Testis (tissue), 3 donors: Measurements from ENCODE around the gene DAND5. TPM values are rescaled to one million over a fixed set of nuclear protein-coding genes. Genes with fewer than 3 reads are reported as not detected.
A peak's percentile ranks its signal among the peaks of the same experiment; 100 is the strongest.
"Not testable (repeated sequence)": the region's sequence is repeated elsewhere in the genome, so short reads cannot be mapped to it uniquely, and the experiment has no call there.

ENCODE experiments used
- DNase-seq: peaks from one replicate; pipeline ENCODE4 v3.0.0-alpha.2; 2019
- H3K27ac ChIP-seq, 2 donors: fragments of 200-600 bp; sonication (generic); one replicate each; pipeline ENCODE4 v1.5.1; 2019
- H3K27me3 ChIP-seq: fragments of 200-600 bp; sonication (generic); one replicate; pipeline ENCODE4 v1.5.1; 2019
- H3K36me3 ChIP-seq: fragments of 200-600 bp; sonication (generic); one replicate; pipeline ENCODE4 v1.5.1; 2017; ENCODE audit warnings: low read depth; ENCODE audit errors: missing control alignments
- H3K4me1 ChIP-seq: fragments of 200-600 bp; sonication (generic); one replicate; pipeline ENCODE4 v1.5.1; 2019
- H3K4me3 ChIP-seq, 2 donors: fragments of 200-600 bp; sonication (generic); one replicate each; pipeline ENCODE4 v1.5.1; 2017 to 2019
- H3K9me3 ChIP-seq: fragments of 200-600 bp; sonication (generic); one replicate; pipeline ENCODE4 v1.5.1; 2017
- POLR2A ChIP-seq: fragments of 450-650 bp; IDR thresholded peaks from one replicate; pipeline ENCODE4 v1.6.1; 2017; ENCODE audit warnings: antibody characterized with exemption, mild to moderate bottlenecking, moderate library complexity
- WGBS, 2 donors: methylation state at CpG; one replicate each; pipeline ENCODE4 v1.1.5; 2018; 5-methylcytosine and 5-hydroxymethylcytosine counted together
- intact Hi-C: fragments of 100-400 bp; cut with DNase I; formaldehyde crosslinking; loops from one replicate; pipeline ENCODE4 v1.15.1; 2023; ENCODE audit warnings: low total_unique reads
- polyA plus RNA-seq: library from polyadenylated mRNA; stranded (reverse); fragments of 350-450 nt; fragmentation: Illumina TruSeq; extraction: RNeasy Lipid Tissue Mini Kit (QIAGEN cat#74804); gene quantifications from one replicate; pipeline ENCODE4 v1.2.3, GENCODE V29; 2014; ENCODE audit warnings: low read depth, low replicate concordance; ENCODE audit not compliant: insufficient read depth
- total RNA-seq, 2 donors: library from RNA; depleted of rRNA; stranded (reverse); fragments of >200 nt; gene quantifications; one replicate each; pipeline ENCODE4 v1.2.3, GENCODE V29; 2016
- TF ChIP-seq, protein P1 (sequence below), 3 experiments: fragments of 450-650 bp in 2 of 3; fragments of 200-600 bp in 1 of 3; sonication (generic) in 1 of 3; IDR thresholded peaks; one replicate each; pipeline ENCODE4 v1.5.1; 2016 to 2019; ENCODE audit warnings: antibody characterized with exemption in 3 of 3, mild to moderate bottlenecking in 2 of 3, moderate library complexity in 1 of 3

The DAND5 gene
- total and polyA plus RNA-seq, 3 donors from 2014 or later = 0.16 to 2.8 (median 1.4) TPM

DNA sequence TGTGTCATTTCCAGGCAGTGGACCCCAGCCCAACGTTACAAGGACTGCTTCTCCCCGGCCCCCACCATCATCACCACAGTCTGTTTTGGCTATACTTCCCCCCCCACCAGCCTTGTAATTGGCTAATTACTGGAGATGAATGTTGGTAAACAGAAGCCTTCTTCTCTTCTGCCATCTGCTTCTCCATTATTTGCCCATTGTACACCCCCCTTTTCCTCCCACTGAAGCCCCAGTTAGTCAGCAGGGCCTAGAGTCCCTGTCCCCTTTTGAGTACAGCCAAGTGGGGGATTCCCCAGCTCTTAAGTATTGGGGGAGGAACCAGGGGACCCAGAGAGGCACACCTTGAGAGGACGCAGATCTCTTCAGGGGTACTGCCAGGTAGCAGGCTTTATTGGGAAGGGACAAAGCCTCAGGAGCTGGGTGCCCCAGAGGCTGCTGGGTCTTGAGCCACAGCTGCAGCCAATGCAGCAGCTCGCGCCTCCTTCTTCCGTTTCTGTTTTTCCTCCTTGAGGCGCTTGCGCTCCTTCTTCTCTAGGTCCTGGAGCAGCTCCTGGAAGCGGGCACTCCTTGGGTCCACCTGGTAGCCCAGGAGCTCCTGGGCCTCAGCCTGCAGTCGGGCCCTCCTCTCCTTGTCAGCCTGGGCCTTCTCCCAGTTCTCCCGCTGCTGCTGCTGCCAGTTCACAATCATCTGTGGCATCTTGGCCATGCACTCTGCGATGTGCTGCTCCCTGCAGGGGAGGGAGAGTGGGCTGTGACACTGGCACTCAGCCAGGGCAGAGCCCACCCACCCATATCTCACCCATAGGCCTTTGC lies 15.4 kb upstream of the DAND5 start:
- no peak for DNase-seq
- Histone ChIP-seq H3K4me1 (peaks cover 19% of the 10 kb centered on the region), H3K36me3 (no peaks in the 10 kb centered on the region), H3K27ac (no peak overlapping the region), H3K27me3 (no peaks in the 10 kb centered on the region), H3K4me3 (no peak overlapping the region), H3K9me3 (no peaks in the 10 kb centered on the region)
- TF ChIP-seq, protein P1, sequence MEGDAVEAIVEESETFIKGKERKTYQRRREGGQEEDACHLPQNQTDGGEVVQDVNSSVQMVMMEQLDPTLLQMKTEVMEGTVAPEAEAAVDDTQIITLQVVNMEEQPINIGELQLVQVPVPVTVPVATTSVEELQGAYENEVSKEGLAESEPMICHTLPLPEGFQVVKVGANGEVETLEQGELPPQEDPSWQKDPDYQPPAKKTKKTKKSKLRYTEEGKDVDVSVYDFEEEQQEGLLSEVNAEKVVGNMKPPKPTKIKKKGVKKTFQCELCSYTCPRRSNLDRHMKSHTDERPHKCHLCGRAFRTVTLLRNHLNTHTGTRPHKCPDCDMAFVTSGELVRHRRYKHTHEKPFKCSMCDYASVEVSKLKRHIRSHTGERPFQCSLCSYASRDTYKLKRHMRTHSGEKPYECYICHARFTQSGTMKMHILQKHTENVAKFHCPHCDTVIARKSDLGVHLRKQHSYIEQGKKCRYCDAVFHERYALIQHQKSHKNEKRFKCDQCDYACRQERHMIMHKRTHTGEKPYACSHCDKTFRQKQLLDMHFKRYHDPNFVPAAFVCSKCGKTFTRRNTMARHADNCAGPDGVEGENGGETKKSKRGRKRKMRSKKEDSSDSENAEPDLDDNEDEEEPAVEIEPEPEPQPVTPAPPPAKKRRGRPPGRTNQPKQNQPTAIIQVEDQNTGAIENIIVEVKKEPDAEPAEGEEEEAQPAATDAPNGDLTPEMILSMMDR (IDR thresholded peaks at IDR 0.05) = no peak
- TF ChIP-seq POLR2A = no peak
- 55 to 79% methylated on average over 11 to 12 of the region's 12 CpGs for WGBS, 2 donors
- intact Hi-C loops = no loop called here

DNA sequence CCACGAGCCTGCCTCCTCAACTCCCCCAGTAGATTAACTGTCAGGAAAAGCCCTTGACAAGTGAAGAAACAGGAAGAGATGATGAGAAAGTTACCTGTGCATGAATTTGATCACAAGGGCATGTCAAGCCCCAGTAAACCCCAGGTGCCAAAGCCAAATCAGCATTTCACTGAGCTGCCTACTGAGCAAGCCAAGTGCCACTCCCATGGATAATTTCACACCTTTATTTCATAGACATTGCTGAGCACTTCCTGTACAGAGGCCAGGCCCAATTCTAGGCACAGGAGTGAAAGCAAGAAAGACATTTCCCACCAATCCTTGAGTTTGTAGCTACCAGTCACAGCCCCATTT lies 14.8 kb upstream of the DAND5 start:
- Histone ChIP-seq H3K27ac (no peak overlapping the region), H3K4me3 (no peak overlapping the region)
- intact Hi-C loops = no loop called here

DNA sequence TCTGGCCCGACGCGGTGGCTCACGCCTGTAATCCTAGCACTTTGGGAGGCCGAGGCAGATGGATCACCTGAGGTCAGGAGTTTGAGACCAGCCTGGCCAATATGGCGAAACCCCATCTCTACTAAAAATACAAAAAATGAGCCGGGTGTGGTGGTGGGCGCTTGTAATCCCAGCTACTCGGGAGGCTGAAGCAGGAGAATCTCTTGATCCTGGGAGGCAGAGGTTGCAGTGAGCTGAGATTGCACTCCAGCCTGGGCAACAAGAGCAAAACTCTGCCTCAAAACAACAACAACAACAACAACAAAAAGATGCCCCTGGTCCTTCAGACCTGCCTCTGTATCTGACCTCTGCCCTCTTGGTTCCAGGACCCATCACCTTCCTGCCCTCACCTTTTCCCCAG lies 13.8 kb upstream of the DAND5 start:
- 87 to 96% methylated on average over 9 of the region's 9 CpGs for WGBS, 2 donors
- H3K36me3 ChIP-seq, H3K9me3 ChIP-seq, intact Hi-C loops, H3K27me3 ChIP-seq, H3K4me3 ChIP-seq, H3K27ac ChIP-seq, DNase-seq: not testable (repeated sequence)
- H3K4me1 ChIP-seq = peaks cover 19% of the 10 kb centered on the region

More for the DNA sequence above, 14.8 kb upstream of the DAND5 start:
- Histone ChIP-seq H3K9me3 (no peaks in the 10 kb centered on the region), H3K36me3 (no peaks in the 10 kb centered on the region), H3K27me3 (no peaks in the 10 kb centered on the region), H3K4me1 (peaks cover 19% of the 10 kb centered on the region)
- 53 to 83% methylated on average over 1 of the region's 1 CpG for WGBS, 2 donors
- TF ChIP-seq, protein P1 (IDR thresholded peaks at IDR 0.05) = no peak
- TF ChIP-seq POLR2A = no peak
- DNase-seq = no peak

DNA sequence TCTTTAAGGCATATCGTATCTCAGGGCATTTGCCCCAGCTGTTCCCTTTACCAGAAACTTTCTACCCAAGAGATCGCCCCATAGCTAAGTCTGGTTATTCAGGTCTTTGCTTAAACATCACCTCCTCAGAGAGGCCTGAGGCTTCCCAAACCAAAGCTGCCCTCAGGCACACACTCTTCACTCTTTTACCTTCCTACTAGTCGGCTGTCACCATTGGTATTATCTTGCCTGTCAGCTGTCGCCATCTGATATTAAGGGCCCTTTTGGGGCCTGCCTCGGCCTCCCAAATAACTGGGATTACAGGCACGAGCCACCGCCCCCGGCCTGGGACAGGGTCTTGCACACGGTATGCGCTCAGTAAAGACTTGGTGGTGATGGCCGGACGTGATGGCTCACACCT lies 13.4 kb upstream of the DAND5 start:
- Histone ChIP-seq H3K4me3 (peak overlapping the region; percentile 82 to 83), H3K27ac (peak overlapping the region in 1 of 2 donors; percentile 89), H3K9me3 (no peaks in the 10 kb centered on the region), H3K27me3 (no peaks in the 10 kb centered on the region), H3K36me3 (no peaks in the 10 kb centered on the region), H3K4me1 (peaks cover 19% of the 10 kb centered on the region)
- intact Hi-C loops = no loop called here
- TF ChIP-seq, protein P1 (IDR thresholded peaks at IDR 0.05) = no peak
- no peak for TF ChIP-seq POLR2A
- WGBS, 2 donors = 38 to 41% methylated on average over 9 to 12 of the region's 12 CpGs
- DNase-seq = no peak

DNA sequence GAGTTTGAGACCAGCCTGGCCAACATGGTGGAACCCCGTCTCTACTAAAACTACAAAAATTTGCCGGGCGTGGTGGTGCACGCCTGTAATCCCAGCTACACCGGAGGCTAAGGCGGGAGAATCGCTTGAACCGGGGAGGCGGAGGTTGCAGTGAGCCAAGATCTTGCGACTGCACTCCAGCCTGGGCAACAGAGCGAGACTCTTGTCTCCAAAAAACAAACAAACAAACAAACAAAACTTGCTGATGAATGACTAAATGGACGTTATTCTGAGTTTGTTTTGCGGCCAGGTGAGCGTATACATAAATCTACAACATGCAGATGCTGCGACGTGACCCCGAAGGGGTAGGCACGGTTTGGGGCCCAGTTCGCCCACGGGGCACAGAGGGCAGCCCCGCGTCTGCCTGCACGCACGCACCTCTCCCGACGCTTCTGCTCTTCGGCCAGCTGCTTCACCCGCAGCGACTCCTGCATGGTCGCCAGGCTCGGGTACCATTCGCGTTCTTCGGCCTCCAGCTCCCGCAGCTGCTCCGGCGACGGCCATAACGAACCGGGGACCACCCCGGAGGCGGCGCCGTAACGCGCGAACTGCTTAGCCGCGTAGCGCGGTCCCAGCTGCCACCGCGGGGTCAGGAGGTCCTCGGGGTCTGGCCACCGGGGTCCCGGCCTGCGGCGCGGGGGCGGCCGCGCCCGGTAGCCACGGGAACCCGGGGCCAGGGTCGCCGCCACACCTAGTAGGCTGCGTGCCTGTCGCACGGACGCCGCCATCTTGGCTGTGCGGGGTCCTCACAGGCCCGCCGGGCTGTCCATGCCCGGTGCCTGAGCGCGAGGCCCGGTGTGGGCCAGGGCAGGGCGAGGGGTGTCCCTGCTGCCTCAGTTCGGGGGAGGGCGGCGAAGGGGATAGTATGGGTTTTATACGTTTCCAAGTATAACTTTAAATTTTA lies 12.7 kb upstream of the DAND5 start, which contains the start of gene GADD45GIP1:
TSS of gene GADD45GIP1 (minus strand) at position 778 of the 943 bp plus-strand sequence. CDS start at position 767, 11 bp downstream.
- Histone ChIP-seq H3K4me3 (peak within 1 kb of the TSS; percentile 82 to 83), H3K27ac (peak within 1 kb of the TSS; percentile 82 to 89), H3K27me3 (no peaks in the 10 kb centered on the region), H3K36me3 (no peaks in the 10 kb centered on the region), H3K9me3 (no peaks in the 10 kb centered on the region), H3K4me1 (peaks cover 19% of the 10 kb centered on the region)
- TF ChIP-seq, protein P1 (IDR thresholded peaks at IDR 0.05) = no peak
- TF ChIP-seq POLR2A = peak; percentile 21
- intact Hi-C loops = no loop called here
- WGBS, 2 donors = 3 to 4% methylated on average over 54 to 76 of the region's 84 CpGs
- peak; percentile 86 for DNase-seq

DNA sequence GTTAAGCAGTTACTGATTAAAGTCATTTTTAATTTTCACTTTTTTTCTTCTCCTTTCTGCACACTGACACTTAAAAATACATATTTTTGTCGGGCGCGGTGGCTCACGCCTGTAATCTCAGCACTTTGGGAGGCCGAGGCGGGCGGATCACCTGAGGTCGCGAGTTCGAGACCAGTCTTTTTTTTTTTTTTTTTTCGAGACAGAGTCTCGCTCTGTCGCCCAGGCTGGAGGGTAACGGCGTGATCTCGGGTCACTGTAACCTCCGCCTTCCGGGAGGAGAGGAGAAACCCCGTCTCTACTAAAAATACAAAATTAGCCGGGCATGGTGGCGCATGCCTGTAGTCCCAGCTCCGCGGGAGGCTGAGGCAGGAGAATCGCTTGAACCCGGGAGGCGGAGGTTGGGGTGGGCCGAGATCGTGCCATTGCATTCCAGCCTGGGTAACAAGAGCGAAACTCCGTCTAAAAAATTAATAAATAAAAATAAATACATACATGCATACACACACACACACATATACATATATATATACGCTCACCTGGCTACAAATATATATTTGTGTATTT lies 11.9 kb upstream of the DAND5 start:
- peak overlapping the region; percentile 82 to 83 for H3K4me3 ChIP-seq
- H3K27me3 ChIP-seq, H3K9me3 ChIP-seq, H3K36me3 ChIP-seq, intact Hi-C loops, DNase-seq: not testable (repeated sequence)
- H3K27ac ChIP-seq = peak overlapping the region; percentile 82 to 89
- H3K4me1 ChIP-seq = peaks cover 19% of the 10 kb centered on the region
- 22 to 29% methylated on average over 26 to 31 of the region's 31 CpGs for WGBS, 2 donors
